COLO668 (cell line): ENCODE results near the gene IL20RA.
A peak's percentile ranks its signal among the peaks of the same experiment; 100 is the strongest.

ENCODE experiments used
- DNase-seq: peaks from one replicate; lab custom pipeline; 2025; ENCODE audit not compliant: unreplicated experiment; lab: John Stamatoyannopoulos, UW

Gene IL20RA

GRCh38 chr6:137008204-137008603, 36.6 kb downstream of the IL20RA start:
- no peak for DNase-seq

GRCh38 chr6:137006056-137006455, 38.7 kb downstream of the IL20RA start:
- no peak for DNase-seq

- no peak for DNase-seq
Measured at GRCh38 chr6:137005073-137005472, 39.7 kb downstream of the IL20RA start.

- no peak for DNase-seq
Measured at GRCh38 chr6:137002505-137002904, 42.3 kb downstream of the IL20RA start.

DNA sequence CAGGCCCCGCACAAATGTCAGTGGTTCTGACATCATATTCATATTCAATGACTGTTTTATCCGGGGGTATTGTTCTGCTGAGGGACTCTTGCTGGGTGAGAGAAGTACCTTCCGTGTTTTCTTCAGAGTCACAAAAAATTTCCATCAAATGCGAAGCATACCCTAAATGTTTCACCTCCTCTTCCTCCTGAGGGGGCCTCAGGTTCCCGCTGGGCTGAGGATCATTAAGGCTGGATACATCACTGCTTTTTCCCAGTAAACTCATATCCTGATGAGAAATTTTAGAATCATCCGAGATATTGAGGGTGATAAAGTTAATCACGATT, 42.8 kb downstream of the IL20RA start:
- DNase-seq, result no peak

DNA sequence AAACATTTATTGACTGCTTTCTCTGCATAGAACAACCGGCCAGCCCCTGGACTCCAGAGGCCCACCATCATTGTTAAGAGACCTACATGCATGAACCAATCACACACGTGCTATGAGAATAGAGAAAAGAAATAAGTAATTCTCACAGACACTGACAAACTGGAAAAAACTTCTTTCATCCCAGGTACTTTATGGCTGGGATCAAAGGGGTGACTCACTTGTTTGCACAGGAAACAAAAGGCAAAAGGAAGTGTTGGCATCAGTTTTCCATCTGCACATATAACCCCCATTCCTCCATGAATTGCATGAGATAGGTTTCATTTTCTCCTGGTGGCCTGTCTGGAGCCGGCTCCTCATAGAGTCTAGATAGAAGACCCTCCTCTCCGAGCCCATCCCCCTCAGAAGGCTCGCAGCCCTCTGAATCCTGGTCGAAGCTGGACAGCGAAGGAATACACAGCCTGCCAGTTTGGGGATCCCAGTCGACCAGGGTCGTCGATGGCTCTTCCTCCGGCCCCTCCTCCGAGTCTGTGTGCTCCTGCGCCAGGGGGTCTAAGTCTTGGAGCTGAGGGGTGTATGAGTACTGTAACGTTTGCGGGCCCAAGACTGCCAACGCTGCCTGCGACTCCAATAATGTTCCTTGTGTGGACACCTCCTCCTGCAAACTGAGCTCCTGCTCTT, 43.3 kb downstream of the IL20RA start:
- DNase-seq, result peak; percentile 32

GRCh38 chr6:137000825-137001224, 43.9 kb downstream of the IL20RA start:
- no peak for DNase-seq

GRCh38 chr6:136995521-136995920, 49.2 kb downstream of the IL20RA start:
- no peak for DNase-seq

GRCh38 chr6:136994782-136995181, 50.0 kb downstream of the IL20RA start:
- peak; percentile 5 for DNase-seq

DNA sequence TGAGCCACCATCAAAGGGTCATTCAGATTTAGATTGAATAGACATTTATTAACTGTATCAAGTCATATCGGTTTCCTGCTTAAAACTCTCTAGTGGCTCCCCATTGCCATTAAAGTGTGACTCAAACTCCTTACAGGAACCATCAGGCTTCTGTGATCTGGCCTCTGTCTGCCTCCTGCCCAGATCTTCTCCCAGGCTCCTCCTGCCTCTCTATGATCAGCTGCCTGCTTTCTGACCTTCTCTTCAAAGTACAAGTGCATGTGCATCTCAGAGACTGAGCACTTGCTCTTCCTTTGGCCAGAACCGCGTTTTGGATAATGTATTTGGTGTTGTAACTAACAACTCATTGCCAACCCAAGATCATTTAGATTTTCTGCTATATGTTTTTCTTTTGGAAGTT, 52.7 kb downstream of the IL20RA start:
- DNase-seq, result no peak

GRCh38 chr6:136991646-136992045, 53.1 kb downstream of the IL20RA start:
- no peak for DNase-seq

GRCh38 chr6:136990754-136991153, 54.0 kb downstream of the IL20RA start:
- no peak for DNase-seq

DNA sequence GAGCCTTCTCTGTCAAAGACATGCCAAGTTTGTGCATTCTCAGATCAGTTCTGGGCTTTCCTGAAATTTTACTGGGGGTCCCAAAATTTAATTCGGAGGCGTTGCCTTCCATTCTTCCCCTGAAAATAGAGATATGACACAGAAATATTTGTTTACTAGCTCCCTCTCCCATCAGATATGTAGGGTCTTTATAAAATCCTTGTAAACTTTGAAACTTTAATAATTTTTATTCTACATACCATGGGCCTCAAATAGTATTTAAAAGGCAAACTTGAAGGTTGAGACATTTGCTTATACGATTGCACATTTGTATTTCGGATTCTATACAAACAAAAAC, 54.6 kb downstream of the IL20RA start:
- DNase-seq, result no peak

GRCh38 chr6:136989571-136990241, 55.1 kb downstream of the IL20RA start:
- no peak for DNase-seq

DNA sequence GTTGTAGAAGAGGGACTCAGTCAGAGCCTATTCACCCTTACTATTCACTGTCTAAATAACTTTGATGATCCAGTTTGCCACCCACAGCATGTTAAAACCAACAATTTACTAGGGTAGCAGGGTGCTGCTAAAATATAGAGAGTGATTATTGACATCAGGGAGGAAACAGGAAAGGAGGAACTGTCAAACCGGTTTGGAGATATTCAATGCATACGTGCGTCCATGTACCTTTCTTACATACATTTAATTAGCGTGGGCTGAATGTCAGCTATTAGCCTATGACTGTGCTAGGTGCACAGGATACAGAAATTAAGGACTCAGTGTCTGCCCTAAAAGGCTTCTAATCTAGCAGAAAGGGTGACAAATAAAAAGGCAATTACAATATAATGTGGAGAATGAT, 57.2 kb downstream of the IL20RA start:
- DNase-seq, result no peak

- DNase-seq, result no peak
Measured at GRCh38 chr6:136985502-136985901, 59.3 kb downstream of the IL20RA start.

- no peak for DNase-seq
Measured at GRCh38 chr6:136984578-136984977, 60.2 kb downstream of the IL20RA start.

DNA sequence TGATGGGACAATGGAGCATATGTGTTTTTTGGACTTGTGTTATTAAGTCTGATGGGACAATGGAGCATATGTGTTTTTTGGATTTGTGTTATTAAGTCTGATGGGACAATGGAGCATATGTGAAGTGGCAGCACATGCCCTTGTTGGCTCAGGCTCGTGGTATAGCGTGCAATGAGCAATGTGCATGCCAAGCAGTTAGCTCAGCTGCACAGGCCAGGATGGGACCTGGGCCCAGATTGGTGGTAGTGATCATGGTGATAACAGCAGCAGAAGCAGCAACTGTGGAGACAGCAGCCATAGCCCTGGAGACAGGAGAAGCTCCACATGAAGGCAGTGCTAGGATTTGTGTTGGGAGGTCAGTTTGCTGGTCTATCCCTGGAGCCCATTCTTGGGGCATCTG, 61.1 kb downstream of the IL20RA start:
- DNase-seq, result no peak

GRCh38 chr6:136982928-136983327, 61.8 kb downstream of the IL20RA start:
- no peak for DNase-seq

DNA sequence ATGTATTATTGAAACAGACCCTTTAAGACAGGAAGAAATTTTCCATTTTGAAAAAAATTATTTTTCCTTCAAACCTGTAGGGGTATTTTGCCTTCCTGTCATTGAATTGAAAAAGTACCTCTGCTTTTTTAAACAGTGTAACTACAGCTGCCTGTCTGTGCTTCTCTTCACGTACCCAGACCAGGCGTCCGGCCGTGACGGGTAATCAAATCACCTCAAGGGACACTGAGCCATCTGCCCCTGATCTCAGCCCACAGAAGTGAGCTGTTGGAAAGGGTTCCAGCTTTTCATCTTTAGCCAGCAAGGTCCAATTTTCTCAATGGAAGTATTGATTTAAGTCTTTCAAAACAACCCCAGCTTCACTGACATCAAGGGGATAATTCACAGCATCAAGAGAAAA, 64.7 kb downstream of the IL20RA start:
- DNase-seq, result no peak

GRCh38 chr6:136979206-136979605, 65.6 kb downstream of the IL20RA start:
- no peak for DNase-seq

DNA sequence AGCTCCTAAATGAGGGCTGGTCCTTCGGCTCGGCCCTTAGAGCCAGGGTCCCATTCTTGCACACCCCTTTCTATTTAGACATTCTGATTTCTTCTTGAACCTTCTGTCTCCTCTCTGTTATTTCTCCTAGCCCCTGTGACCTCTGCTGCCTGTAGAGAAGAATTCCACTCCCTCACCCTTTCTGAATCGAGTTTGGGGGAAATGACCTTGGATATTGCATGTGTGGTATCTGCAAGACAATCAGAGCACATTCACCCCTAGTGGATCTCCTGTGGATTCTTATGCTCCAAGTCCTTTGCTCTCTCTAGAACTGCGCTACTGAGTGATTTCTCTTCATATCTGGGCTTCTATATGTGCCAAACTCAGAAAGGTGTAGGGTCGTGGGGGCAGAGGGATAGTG, 67.7 kb downstream of the IL20RA start:
- DNase-seq, result no peak

GRCh38 chr6:136975089-136975715, 69.6 kb downstream of the IL20RA start:
- DNase-seq, result no peak
